ENCODE data around the gene SLC35E4.
"Not testable (repeated sequence)": the region's sequence is repeated elsewhere in the genome, so short reads cannot be mapped to it uniquely, and the experiment has no call there.

Gene SLC35E4

DNA sequence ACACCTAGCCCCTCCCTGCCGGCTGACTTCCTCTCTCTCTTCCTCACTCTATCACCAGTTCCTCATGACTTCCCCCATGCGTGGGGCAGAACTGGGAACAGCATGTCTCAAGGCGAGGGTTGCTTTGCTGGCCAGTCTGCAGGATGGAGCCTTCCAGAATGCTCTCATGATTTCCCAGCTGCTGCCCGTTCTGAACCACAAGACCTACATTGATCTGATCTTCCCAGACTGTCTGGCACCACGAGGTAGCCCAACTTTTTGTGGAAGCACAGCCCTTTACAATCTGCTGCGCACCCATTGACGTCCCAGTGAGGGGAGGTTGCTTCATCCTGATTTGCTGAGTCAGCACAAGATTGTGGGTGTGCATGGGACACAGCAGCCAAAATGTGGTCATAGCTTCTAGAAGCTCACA lies 20.0 kb upstream of the SLC35E4 start:
- Histone ChIP-seq H3K27ac (ENCODE audit: low read depth, low read length) (no peak overlapping the region), H3K27me3 (ENCODE audit: control insufficient read depth, insufficient read depth, low read length) (no peaks in the 10 kb centered on the region), H3K4me1 (ENCODE audit: control insufficient read depth, insufficient read depth, low read length) (no peaks in the 10 kb centered on the region), H3K36me3 (ENCODE audit: control insufficient read depth, insufficient read depth, low read length) (no peaks in the 10 kb centered on the region), H3K4me3 (ENCODE audit: low read length) (no peak overlapping the region), H3K9ac (ENCODE audit: low read length) (no peak overlapping the region)

DNA sequence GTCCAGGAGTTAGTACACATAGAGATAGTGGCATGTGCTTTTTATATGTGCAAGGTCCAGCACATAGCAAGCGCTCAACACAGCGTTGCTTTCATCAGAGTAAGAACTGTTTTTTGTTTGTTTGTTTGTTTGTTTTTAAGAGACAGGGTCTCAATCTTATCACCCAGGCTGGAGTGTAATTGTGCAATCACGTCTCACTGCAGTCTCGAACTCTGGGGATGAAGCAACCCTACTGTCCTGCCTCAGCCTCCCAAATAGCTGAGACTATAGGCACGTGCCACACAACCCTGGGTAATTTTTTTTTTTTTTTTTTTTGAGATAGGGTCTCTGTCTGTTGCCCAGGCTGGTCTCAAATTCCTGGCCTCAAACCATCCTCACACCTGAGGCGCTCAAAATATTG lies 17.8 kb upstream of the SLC35E4 start:
- H3K9ac ChIP-seq (ENCODE audit: low read length): no peak overlapping the region
- no peaks in the 10 kb centered on the region for H3K36me3 ChIP-seq (ENCODE audit: control insufficient read depth, insufficient read depth, low read length)
- H3K27me3 ChIP-seq (ENCODE audit: control insufficient read depth, insufficient read depth, low read length): no peaks in the 10 kb centered on the region
- no peak overlapping the region for H3K4me3 ChIP-seq (ENCODE audit: low read length)
- H3K27ac ChIP-seq (ENCODE audit: low read depth, low read length): no peak overlapping the region
- no peaks in the 10 kb centered on the region for H3K4me1 ChIP-seq (ENCODE audit: control insufficient read depth, insufficient read depth, low read length)

- not testable (repeated sequence) for H3K27me3 ChIP-seq (ENCODE audit: control insufficient read depth, insufficient read depth, low read length); H3K36me3 ChIP-seq (ENCODE audit: control insufficient read depth, insufficient read depth, low read length); H3K4me3 ChIP-seq (ENCODE audit: low read length); H3K9ac ChIP-seq (ENCODE audit: low read length); H3K4me1 ChIP-seq (ENCODE audit: control insufficient read depth, insufficient read depth, low read length); H3K27ac ChIP-seq (ENCODE audit: low read depth, low read length)
Measured at GRCh38 chr22:30619909-30620308, 15.7 kb upstream of the SLC35E4 start.

- Histone ChIP-seq H3K27me3 (ENCODE audit: control insufficient read depth, insufficient read depth, low read length) (no peaks in the 10 kb centered on the region), H3K9ac (ENCODE audit: low read length) (no peak overlapping the region), H3K36me3 (ENCODE audit: control insufficient read depth, insufficient read depth, low read length) (no peaks in the 10 kb centered on the region), H3K27ac (ENCODE audit: low read depth, low read length) (no peak overlapping the region), H3K4me1 (ENCODE audit: control insufficient read depth, insufficient read depth, low read length) (no peaks in the 10 kb centered on the region), H3K4me3 (ENCODE audit: low read length) (no peak overlapping the region)
Measured at GRCh38 chr22:30626413-30626812, 9.2 kb upstream of the SLC35E4 start.

GRCh38 chr22:30627471-30627870 lies 8.1 kb upstream of the SLC35E4 start:
- Histone ChIP-seq H3K27ac (ENCODE audit: low read depth, low read length) (no peak overlapping the region), H3K4me1 (ENCODE audit: control insufficient read depth, insufficient read depth, low read length) (no peaks in the 10 kb centered on the region), H3K27me3 (ENCODE audit: control insufficient read depth, insufficient read depth, low read length) (no peaks in the 10 kb centered on the region), H3K4me3 (ENCODE audit: low read length) (no peak overlapping the region), H3K9ac (ENCODE audit: low read length) (no peak overlapping the region), H3K36me3 (ENCODE audit: control insufficient read depth, insufficient read depth, low read length) (no peaks in the 10 kb centered on the region)

GRCh38 chr22:30628491-30628890 lies 7.1 kb upstream of the SLC35E4 start:
- H3K9ac ChIP-seq (ENCODE audit: low read length): no peak overlapping the region
- H3K4me3 ChIP-seq (ENCODE audit: low read length): no peak overlapping the region
- H3K4me1 ChIP-seq (ENCODE audit: control insufficient read depth, insufficient read depth, low read length): no peaks in the 10 kb centered on the region
- H3K36me3 ChIP-seq (ENCODE audit: control insufficient read depth, insufficient read depth, low read length): no peaks in the 10 kb centered on the region
- H3K27me3 ChIP-seq (ENCODE audit: control insufficient read depth, insufficient read depth, low read length): no peaks in the 10 kb centered on the region
- H3K27ac ChIP-seq (ENCODE audit: low read depth, low read length): no peak overlapping the region

- not testable (repeated sequence) for H3K27me3 ChIP-seq (ENCODE audit: control insufficient read depth, insufficient read depth, low read length); H3K9ac ChIP-seq (ENCODE audit: low read length); H3K27ac ChIP-seq (ENCODE audit: low read depth, low read length); H3K4me3 ChIP-seq (ENCODE audit: low read length); H3K36me3 ChIP-seq (ENCODE audit: control insufficient read depth, insufficient read depth, low read length)
- peaks cover 11% of the 10 kb centered on the region for H3K4me1 ChIP-seq (ENCODE audit: control insufficient read depth, insufficient read depth, low read length)
Measured at GRCh38 chr22:30631469-30631868, 4.1 kb upstream of the SLC35E4 start.

DNA sequence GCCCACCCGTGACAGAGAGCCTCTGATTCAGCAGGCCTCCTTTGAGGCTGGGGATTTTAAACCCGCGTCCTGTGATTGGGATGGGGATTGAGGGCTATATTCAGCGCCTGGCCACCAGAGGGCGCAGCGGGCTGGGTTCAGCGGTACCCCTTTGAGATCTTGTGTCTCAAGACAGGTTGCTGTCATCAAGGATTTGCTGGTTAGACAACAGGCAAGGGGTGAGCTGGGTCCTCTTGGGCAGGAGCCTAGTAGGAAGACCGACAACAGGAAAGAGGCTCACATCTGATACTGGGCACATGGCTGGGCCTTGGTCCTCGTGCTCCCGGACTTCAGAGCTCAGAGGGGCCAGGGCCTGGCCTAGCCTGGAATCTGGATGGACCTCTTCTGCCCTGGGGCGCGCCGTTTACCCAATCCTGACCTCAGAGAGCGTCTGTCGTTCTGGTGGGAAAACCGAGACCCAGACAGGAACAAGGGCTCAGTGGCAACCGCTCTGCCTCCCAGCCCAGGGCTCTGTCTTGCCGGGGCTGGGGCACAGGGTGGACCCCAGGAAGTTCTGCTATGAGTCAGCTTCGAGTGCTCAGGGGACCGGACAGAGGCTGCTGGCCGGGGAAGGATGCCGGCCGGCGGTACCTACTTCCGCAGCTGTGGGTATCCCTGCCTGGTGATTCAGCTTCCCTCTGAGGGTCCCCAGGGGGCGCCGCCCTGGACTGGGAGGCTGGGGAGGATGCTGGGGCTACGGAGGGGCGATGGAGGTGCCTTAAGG lies 929 bp upstream of the SLC35E4 start:
- peak overlapping the region; percentile 60 for H3K9ac ChIP-seq (ENCODE audit: low read length)
- no peaks in the 10 kb centered on the region for H3K27me3 ChIP-seq (ENCODE audit: control insufficient read depth, insufficient read depth, low read length)
- H3K4me1 ChIP-seq (ENCODE audit: control insufficient read depth, insufficient read depth, low read length): peaks cover 15% of the 10 kb centered on the region
- H3K36me3 ChIP-seq (ENCODE audit: control insufficient read depth, insufficient read depth, low read length): no peaks in the 10 kb centered on the region
- H3K4me3 ChIP-seq (ENCODE audit: low read length): peak overlapping the region; percentile 69
- H3K27ac ChIP-seq (ENCODE audit: low read depth, low read length): peak overlapping the region; percentile 91

GRCh38 chr22:30636226-30637077 lies 871 bp downstream of the SLC35E4 start:
- Histone ChIP-seq H3K4me1 (ENCODE audit: control insufficient read depth, insufficient read depth, low read length) (peaks cover 15% of the 10 kb centered on the region), H3K9ac (ENCODE audit: low read length) (peak overlapping the region; percentile 83), H3K27ac (ENCODE audit: low read depth, low read length) (peak overlapping the region; percentile 91)

GRCh38 chr22:30637701-30638114 lies 2.1 kb downstream of the SLC35E4 start:
- no peak overlapping the region for H3K9ac ChIP-seq (ENCODE audit: low read length)
- H3K27me3 ChIP-seq (ENCODE audit: control insufficient read depth, insufficient read depth, low read length): no peaks in the 10 kb centered on the region
- H3K27ac ChIP-seq (ENCODE audit: low read depth, low read length): no peak overlapping the region
- H3K36me3 ChIP-seq (ENCODE audit: control insufficient read depth, insufficient read depth, low read length): no peaks in the 10 kb centered on the region
- peaks cover 15% of the 10 kb centered on the region for H3K4me1 ChIP-seq (ENCODE audit: control insufficient read depth, insufficient read depth, low read length)
- H3K4me3 ChIP-seq (ENCODE audit: low read length): peak overlapping the region; percentile 88

More at GRCh38 chr22:30636226-30637077, 871 bp downstream of the SLC35E4 start:
- no peaks in the 10 kb centered on the region for H3K36me3 ChIP-seq (ENCODE audit: control insufficient read depth, insufficient read depth, low read length)
- H3K4me3 ChIP-seq (ENCODE audit: low read length): peak overlapping the region; percentile 88
- no peaks in the 10 kb centered on the region for H3K27me3 ChIP-seq (ENCODE audit: control insufficient read depth, insufficient read depth, low read length)

- H3K4me1 ChIP-seq (ENCODE audit: control insufficient read depth, insufficient read depth, low read length): peaks cover 10% of the 10 kb centered on the region
- H3K4me3 ChIP-seq (ENCODE audit: low read length): no peak overlapping the region
- H3K9ac ChIP-seq (ENCODE audit: low read length): no peak overlapping the region
- H3K27me3 ChIP-seq (ENCODE audit: control insufficient read depth, insufficient read depth, low read length): no peaks in the 10 kb centered on the region
- no peak overlapping the region for H3K27ac ChIP-seq (ENCODE audit: low read depth, low read length)
- H3K36me3 ChIP-seq (ENCODE audit: control insufficient read depth, insufficient read depth, low read length): no peaks in the 10 kb centered on the region
Measured at GRCh38 chr22:30640361-30640760, 4.8 kb downstream of the SLC35E4 start.

DNA sequence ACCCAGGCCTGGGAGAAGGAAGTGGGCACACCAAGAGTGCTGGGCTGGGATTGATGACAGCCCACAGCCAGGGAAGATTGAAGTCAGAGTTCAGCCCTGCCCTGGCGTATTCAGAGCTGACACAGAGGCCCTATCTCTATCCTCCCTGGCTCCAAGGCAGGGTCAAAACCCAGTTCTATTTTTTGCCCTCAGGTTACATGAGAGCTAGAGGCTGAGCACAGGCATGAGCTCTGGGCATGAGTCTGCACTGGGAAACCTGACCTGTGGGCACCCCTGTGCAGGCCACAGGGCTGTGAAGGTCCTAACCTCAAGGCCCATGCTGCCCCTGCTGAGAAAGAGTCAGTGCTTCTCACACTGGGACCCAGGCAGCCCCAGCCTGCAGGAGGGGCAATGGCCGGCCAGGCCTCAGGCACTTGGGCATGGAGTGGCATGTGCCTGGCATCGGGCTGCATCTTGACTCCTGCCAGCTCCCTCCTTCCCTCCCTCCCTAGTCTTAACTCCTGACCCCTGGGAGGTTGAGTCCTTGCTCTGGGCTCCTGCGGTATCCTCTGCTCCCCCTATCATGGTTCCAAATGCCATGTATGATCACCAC lies 5.4 kb downstream of the SLC35E4 start:
- Histone ChIP-seq H3K9ac (ENCODE audit: low read length) (no peak overlapping the region), H3K27me3 (ENCODE audit: control insufficient read depth, insufficient read depth, low read length) (no peaks in the 10 kb centered on the region), H3K4me3 (ENCODE audit: low read length) (no peak overlapping the region), H3K4me1 (ENCODE audit: control insufficient read depth, insufficient read depth, low read length) (peaks cover 9% of the 10 kb centered on the region), H3K27ac (ENCODE audit: low read depth, low read length) (no peak overlapping the region), H3K36me3 (ENCODE audit: control insufficient read depth, insufficient read depth, low read length) (no peaks in the 10 kb centered on the region)
